Effector memory CD8-positive, alpha-beta T cell (primary cell): Measurements from ENCODE around the gene CHD1.
A peak's percentile ranks its signal among the peaks of the same experiment; 100 is the strongest.

ENCODE experiments used
- ATAC-seq: fragments of 150-1000 bp; cut with Tn5 transposase; replicated peaks from 2 replicates; pipeline ENCODE4 v1.10.0; 2021; ENCODE audit warnings: mild to moderate bottlenecking, moderate library complexity
- DNase-seq, 3 experiments: peaks; one replicate each; pipeline ENCODE4 v3.0.0; 2021
- H3K27ac Mint-ChIP-seq, 2 donors: one replicate each; pipeline ENCODE4 v1.8.0; 2022; ENCODE audit warnings: mild to moderate bottlenecking in 2 of 2, mixed read lengths in 2 of 2, moderate library complexity in 2 of 2
- H3K27me3 Mint-ChIP-seq, 2 donors: one replicate each; pipeline ENCODE4 v1.8.0; 2022; ENCODE audit warnings: mixed read lengths in 2 of 2
- H3K36me3 Mint-ChIP-seq: one replicate; pipeline ENCODE4 v1.8.0; 2022; ENCODE audit warnings: mild to moderate bottlenecking, moderate library complexity, mixed read lengths; ENCODE audit not compliant: insufficient read depth
- H3K4me1 Mint-ChIP-seq, 2 donors: one replicate each; pipeline ENCODE4 v1.8.0; 2022; ENCODE audit warnings: low read depth in 2 of 2, mixed read lengths in 2 of 2
- H3K4me3 Mint-ChIP-seq, 2 donors: one replicate each; pipeline ENCODE4 v1.8.0; 2022; ENCODE audit warnings: mild to moderate bottlenecking in 2 of 2, mixed read lengths in 2 of 2, moderate library complexity in 2 of 2
- H3K9me3 Mint-ChIP-seq, 2 donors: one replicate each; pipeline ENCODE4 v1.8.0; 2022; ENCODE audit warnings: mixed read lengths in 2 of 2
- total RNA-seq, 9 experiments: gene quantifications; one replicate each; lab custom pipeline; 2026; lab: John Stamatoyannopoulos, UW

Gene CHD1
- total RNA-seq = 309 to 799 (median 381) reads per million in 9 experiments

DNA sequence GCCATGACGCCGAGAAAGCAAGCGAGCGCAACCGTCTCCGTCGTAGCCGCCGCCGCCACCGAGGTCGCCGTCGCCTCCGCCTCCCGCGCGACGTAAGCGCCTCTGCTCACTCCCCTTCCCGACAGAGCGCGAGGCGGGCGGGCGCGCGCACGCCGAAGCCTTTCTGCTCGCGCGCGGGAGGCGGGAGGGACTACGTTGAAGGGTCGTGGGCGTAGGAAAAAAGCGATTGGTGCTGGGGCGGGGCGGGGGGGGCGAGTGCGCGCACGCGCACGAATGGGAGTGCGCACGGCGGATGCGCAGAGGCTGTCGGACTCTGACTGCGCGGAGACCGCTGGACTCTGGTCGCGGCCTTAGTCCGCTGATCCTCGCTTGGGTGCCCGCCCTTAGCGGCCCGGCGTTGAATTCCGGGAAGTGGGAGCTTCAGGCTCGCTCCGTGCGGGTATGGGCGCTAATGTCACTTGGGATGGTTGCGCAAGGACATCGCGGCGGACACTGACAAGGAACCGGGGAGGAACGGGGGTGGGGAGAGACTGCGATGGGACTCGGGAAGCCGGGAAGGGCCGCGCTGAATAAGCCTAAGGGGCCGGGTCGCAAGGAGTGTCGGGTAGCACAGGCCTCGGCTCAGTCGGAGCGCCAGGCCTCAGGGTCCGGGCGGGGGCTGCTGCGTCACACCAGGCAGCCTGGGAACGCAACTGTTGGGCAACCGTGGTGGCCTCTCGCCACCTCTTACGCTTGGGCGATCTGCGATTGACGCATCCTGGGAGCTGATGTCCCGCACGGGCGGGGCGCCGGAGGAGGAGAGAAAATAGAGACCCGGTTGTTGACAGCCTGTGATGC, at the start of gene CHD1:
Gene CHD1 (minus strand): TSS at position 135 of the 837 bp plus-strand sequence. CDS start 2,621 bp downstream, outside the sequence.
- Mint-ChIP-seq H3K4me3 (peak within 1 kb of the TSS; percentile 81 to 95), H3K27me3 (no peaks in the 10 kb centered on the region), H3K9me3 (no peaks in the 10 kb centered on the region), H3K36me3 (peaks cover 74% of the 10 kb centered on the region), H3K4me1 (peaks cover 32 to 39% of the 10 kb centered on the region in 2 donors), H3K27ac (peak within 1 kb of the TSS; percentile 97 to 100)
- ATAC-seq = peak; percentile 73
- DNase-seq = peak; percentile 95 to 96 (median 96)

DNA sequence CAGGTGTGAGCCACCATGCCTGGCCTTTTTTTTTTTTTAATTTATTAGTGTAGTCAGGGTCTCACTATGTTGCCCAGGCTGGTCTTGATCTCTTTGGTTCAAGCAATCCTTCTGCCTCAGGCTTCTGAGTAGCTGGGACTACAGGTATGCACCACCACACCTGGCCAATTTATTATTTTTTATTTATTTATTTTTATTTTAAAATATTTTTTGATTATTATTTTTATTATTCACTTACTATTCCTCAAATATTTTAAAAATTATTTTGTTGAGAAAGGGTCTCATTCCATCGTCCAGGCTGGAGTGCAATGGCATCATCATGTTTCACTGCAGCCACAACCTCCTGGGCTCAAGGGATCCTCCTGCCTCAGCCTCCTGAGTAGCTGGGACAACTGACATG, 49.7 kb upstream of the CHD1 start:
- DNase-seq (no peak), ATAC-seq (no peak)
- H3K9me3 Mint-ChIP-seq = no peaks in the 10 kb centered on the region
- no peak overlapping the region for H3K4me3 Mint-ChIP-seq
- peaks cover 12 to 13% of the 10 kb centered on the region in 2 donors for H3K4me1 Mint-ChIP-seq
- no peak overlapping the region for H3K27ac Mint-ChIP-seq
- H3K27me3 Mint-ChIP-seq = peaks cover 7 to 18% of the 10 kb centered on the region in 2 donors
- H3K36me3 Mint-ChIP-seq = peaks cover 2% of the 10 kb centered on the region

- H3K27me3 Mint-ChIP-seq = peaks cover 6 to 10% of the 10 kb centered on the region in 2 donors
- H3K36me3 Mint-ChIP-seq = no peaks in the 10 kb centered on the region
- H3K27ac Mint-ChIP-seq = no peak overlapping the region
- no peaks in the 10 kb centered on the region for H3K9me3 Mint-ChIP-seq
- DNase-seq (no peak), ATAC-seq (no peak)
- no peak overlapping the region for H3K4me3 Mint-ChIP-seq
- H3K4me1 Mint-ChIP-seq = peaks cover 12 to 13% of the 10 kb centered on the region in 2 donors
These were observed 48.9 kb upstream of the CHD1 start for GRCh38 chr5:98977723-98978122.

DNA sequence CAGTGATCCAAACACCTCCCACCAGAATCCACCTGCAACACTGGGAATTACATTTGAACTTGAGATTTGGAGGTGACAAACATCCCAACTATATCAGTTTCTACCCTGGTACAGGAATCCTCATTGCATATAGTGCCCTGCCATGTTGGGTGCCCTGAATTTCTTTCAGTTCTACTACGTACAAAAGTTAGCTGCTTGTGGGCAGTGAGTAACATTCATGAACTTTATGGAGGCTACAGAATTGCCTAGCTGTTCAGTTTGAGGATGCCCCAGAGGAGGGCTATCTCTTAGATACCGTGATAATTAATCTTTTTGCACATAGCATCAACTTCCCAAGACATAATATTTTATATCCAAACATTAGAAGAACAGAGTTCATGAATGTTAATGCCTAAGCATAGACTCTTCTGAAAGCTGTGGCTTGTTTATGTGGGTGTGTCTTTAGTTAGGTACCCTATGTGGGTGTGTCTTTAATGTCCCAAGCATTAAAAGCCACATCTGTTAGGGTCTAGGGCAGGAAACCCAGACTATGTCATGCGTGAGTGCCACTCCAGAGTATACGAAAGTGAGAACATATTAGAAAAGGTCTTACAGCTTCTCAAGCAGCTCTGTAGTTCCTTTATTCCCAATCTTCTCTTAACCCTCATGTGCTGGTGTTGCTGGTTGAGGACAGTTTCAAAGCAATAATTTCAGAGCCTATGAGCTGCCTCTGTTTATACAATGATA, 47.0 kb upstream of the CHD1 start:
- DNase-seq = no peak
- peak; percentile 62 for ATAC-seq
- Mint-ChIP-seq H3K36me3 (no peaks in the 10 kb centered on the region), H3K4me3 (no peak overlapping the region), H3K9me3 (no peaks in the 10 kb centered on the region), H3K27ac (peak overlapping the region in 1 of 2 donors; percentile 21), H3K4me1 (peaks cover 12 to 13% of the 10 kb centered on the region in 2 donors), H3K27me3 (peaks cover 0 to 11% of the 10 kb centered on the region in 2 donors)

DNA sequence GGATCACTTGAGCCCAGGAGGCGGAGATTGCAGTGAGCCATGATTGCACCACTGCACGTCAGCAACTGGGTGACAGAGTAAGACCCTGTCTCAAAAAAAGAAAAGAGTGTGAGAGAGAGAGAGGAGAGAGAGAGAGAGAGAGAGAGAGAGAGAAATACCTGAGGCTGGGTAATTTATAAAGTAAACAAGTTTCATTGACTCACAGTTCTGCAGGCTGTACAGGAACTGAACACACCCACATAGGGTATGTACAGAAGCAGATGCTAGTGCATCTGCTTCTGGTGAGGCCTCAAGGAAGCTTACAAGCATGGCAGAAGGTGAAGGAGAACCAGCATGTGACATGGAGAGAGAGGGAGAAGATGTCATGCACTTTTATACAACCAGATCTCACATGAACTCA, 46.4 kb upstream of the CHD1 start:
- Mint-ChIP-seq H3K27me3 (peaks cover 0 to 11% of the 10 kb centered on the region in 2 donors), H3K36me3 (no peaks in the 10 kb centered on the region), H3K9me3 (no peaks in the 10 kb centered on the region), H3K4me1 (peaks cover 12 to 13% of the 10 kb centered on the region in 2 donors), H3K4me3 (no peak overlapping the region), H3K27ac (no peak overlapping the region)
- ATAC-seq (no peak), DNase-seq (no peak)

DNA sequence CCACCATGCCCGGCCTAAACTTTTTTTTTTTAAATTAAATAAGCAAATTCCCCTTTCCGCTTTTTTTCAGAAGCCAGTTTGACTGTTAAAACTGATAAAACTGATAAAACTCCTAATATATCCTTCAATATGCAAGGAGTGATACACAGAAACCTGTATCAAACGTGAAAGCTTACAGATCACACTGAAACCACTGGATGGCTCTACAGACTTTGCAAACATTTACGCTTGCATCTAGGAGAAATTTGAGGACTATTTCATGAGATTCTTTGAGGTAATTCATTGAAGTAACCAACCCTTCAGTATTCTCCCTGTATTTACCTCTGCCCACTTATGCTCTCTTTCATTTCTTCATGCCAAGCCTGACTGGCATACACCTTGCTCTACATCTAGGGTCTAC, 40.6 kb upstream of the CHD1 start:
- Mint-ChIP-seq H3K27me3 (peaks cover 0 to 5% of the 10 kb centered on the region in 2 donors), H3K4me1 (no peaks in the 10 kb centered on the region), H3K27ac (no peak overlapping the region), H3K4me3 (no peak overlapping the region), H3K9me3 (no peaks in the 10 kb centered on the region), H3K36me3 (no peaks in the 10 kb centered on the region)
- ATAC-seq (no peak), DNase-seq (no peak)

GRCh38 chr5:98968056-98968564, 39.3 kb upstream of the CHD1 start:
- Mint-ChIP-seq H3K27me3 (peaks cover 0 to 5% of the 10 kb centered on the region in 2 donors), H3K4me3 (no peak overlapping the region), H3K9me3 (no peaks in the 10 kb centered on the region), H3K36me3 (no peaks in the 10 kb centered on the region), H3K4me1 (no peaks in the 10 kb centered on the region), H3K27ac (no peak overlapping the region)
- DNase-seq (no peak), ATAC-seq (no peak)

GRCh38 chr5:98965226-98965625, 36.4 kb upstream of the CHD1 start:
- no peak overlapping the region for H3K27ac Mint-ChIP-seq
- no peak overlapping the region for H3K4me3 Mint-ChIP-seq
- no peaks in the 10 kb centered on the region for H3K9me3 Mint-ChIP-seq
- DNase-seq = no peak
- ATAC-seq = no peak
- no peaks in the 10 kb centered on the region for H3K36me3 Mint-ChIP-seq
- H3K4me1 Mint-ChIP-seq = peaks cover 0 to 3% of the 10 kb centered on the region in 2 donors
- H3K27me3 Mint-ChIP-seq = no peaks in the 10 kb centered on the region

DNA sequence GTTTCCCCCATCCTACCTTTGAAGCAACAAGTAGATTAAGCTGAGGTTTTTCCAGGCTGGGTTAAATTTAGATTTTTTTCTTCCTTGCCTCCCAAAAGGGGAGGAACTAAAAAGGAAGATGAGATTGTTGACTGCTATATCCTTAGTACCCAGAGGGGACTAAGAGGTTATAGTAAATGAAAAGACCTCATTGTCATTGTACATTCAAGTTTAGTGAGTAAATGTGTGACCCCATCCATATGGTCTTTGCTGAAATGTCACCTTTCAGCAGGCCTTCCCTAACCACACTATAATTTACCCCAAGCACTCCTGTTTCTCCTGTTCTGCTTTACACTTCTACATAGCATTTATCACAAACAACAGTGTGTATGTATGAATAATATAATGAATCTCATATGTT, 35.8 kb upstream of the CHD1 start:
- no peak for ATAC-seq
- peaks cover 0 to 3% of the 10 kb centered on the region in 2 donors for H3K4me1 Mint-ChIP-seq
- H3K27ac Mint-ChIP-seq = peak overlapping the region in 1 of 2 donors; percentile 7

DNA sequence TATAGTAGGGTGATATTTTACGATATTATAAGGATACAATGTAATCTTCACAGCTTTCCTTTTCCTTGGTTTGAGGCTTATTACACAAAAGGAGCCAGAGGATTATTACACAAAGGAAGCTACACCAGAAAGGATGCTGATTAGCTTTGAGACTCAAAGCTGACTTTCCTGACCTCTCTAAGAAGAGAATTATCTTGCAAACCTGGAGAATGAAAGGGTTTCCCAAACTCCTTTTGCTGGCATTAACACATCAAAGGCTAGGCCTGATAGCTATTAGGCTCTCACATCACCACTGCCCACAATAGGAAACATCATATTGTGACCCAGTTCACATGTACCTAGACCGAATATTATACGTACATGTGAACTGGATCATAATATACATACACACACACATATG, 34.2 kb upstream of the CHD1 start:
- DNase-seq (no peak), ATAC-seq (no peak)
- H3K9me3 Mint-ChIP-seq = no peaks in the 10 kb centered on the region
- no peaks in the 10 kb centered on the region for H3K36me3 Mint-ChIP-seq
- H3K4me3 Mint-ChIP-seq = no peak overlapping the region
- no peaks in the 10 kb centered on the region for H3K27me3 Mint-ChIP-seq
- no peak overlapping the region for H3K27ac Mint-ChIP-seq
- H3K4me1 Mint-ChIP-seq = peaks cover 0 to 3% of the 10 kb centered on the region in 2 donors

More for the DNA sequence above, 35.8 kb upstream of the CHD1 start:
- no peaks in the 10 kb centered on the region for H3K36me3 Mint-ChIP-seq
- DNase-seq = no peak
- H3K9me3 Mint-ChIP-seq = no peaks in the 10 kb centered on the region
- no peaks in the 10 kb centered on the region for H3K27me3 Mint-ChIP-seq
- no peak overlapping the region for H3K4me3 Mint-ChIP-seq

GRCh38 chr5:98962587-98962986, 33.8 kb upstream of the CHD1 start:
- Mint-ChIP-seq H3K9me3 (no peaks in the 10 kb centered on the region), H3K27ac (no peak overlapping the region), H3K27me3 (no peaks in the 10 kb centered on the region), H3K4me3 (no peak overlapping the region), H3K36me3 (no peaks in the 10 kb centered on the region), H3K4me1 (peaks cover 0 to 3% of the 10 kb centered on the region in 2 donors)
- ATAC-seq (no peak), DNase-seq (no peak)

DNA sequence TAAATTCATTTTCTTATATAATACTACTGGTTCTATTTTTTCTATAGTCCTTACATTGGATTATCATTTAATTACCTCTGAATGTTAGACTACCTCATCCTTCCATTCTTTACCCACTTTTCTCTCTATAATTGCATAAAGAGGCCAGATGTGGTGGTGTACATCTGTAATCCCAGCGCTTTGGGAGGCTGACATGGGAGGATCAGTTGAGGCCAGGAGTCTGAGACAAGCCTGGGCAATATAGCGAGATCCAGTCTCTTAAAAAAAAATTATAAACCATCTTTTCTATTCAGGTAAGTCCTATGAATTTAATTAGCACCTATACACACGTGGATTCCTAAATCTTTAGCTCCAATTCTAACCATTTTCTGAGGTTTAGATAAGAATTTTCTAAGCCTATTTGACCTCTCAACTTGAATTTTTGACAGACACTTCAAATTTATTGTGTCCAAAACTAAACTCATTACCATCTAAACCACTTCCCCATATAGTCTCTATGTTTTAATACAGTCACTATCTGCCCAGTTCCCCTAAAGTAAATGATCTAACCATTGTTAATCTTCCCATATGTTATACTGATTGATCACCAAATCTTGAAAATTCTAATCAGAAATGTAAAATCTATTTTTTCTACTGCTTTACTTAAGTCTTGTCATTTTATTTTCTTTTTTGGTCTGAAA, 33.0 kb upstream of the CHD1 start:
- H3K4me3 Mint-ChIP-seq = no peak overlapping the region
- no peaks in the 10 kb centered on the region for H3K9me3 Mint-ChIP-seq
- no peak overlapping the region for H3K27ac Mint-ChIP-seq
- no peaks in the 10 kb centered on the region for H3K36me3 Mint-ChIP-seq
- DNase-seq (no peak), ATAC-seq (no peak)
- no peaks in the 10 kb centered on the region for H3K27me3 Mint-ChIP-seq
- peaks cover 0 to 3% of the 10 kb centered on the region in 2 donors for H3K4me1 Mint-ChIP-seq

- peaks cover 0 to 1% of the 10 kb centered on the region in 2 donors for H3K4me1 Mint-ChIP-seq
These were observed 28.5 kb upstream of the CHD1 start for GRCh38 chr5:98957307-98957706.

More at GRCh38 chr5:98957307-98957706, 28.5 kb upstream of the CHD1 start:
- Mint-ChIP-seq H3K27ac (no peak overlapping the region), H3K4me3 (no peak overlapping the region), H3K27me3 (no peaks in the 10 kb centered on the region), H3K9me3 (no peaks in the 10 kb centered on the region), H3K36me3 (no peaks in the 10 kb centered on the region)
- DNase-seq = no peak
- ATAC-seq = no peak
